Measurements from ENCODE around the gene ALPK3. TPM values are rescaled to one million over a fixed set of nuclear protein-coding genes. Genes with fewer than 3 reads are reported as not detected.

The ALPK3 gene
- total RNA-seq, 1 experiment from 2014 or later, result 2.0 TPM

GRCh38 chr15:84826369-84826823 is 9.2 kb downstream of the ALPK3 start (continued):
- TF ChIP-seq ZNF274 (IDR thresholded peaks at IDR 0.05; ENCODE audit: low read depth, low read length) (no peak), SIN3A (IDR thresholded peaks at IDR 0.05; ENCODE audit: low read depth) (no peak), FOSL1 (IDR thresholded peaks at IDR 0.05; ENCODE audit: low read depth) (no peak)

- no peak overlapping the region for H3K9ac ChIP-seq (ENCODE audit: low read length)
- no peak overlapping the region for H3K4me2 ChIP-seq (ENCODE audit: low read length)
- no peak overlapping the region for H3K4me3 ChIP-seq (replicated peaks in 1 of 2; ENCODE audit: low read depth in 1 of 2, low read length in 2 of 2)
- CTCF ChIA-PET, result interaction anchor here (1.3 to 1.9 kb wide), 2 partner anchors 51 to 101 kb away, joined by 5 to 11 read pairs; no protein-coding TSS in a partner anchor
- H3K27ac ChIP-seq (ENCODE audit: low read depth, low read length), result no peak overlapping the region
- no peak for DNase-seq (ENCODE audit: low read depth, low spot score)
- H3K4me1 ChIP-seq (ENCODE audit: control insufficient read depth in 1 of 2, insufficient read depth in 2 of 2, low read length in 2 of 2), result peaks cover 0 to 12% of the 10 kb centered on the region in 2 experiments; a peak in 3 of 4 replicates
- no peak overlapping the region for H2AFZ ChIP-seq (ENCODE audit: low read depth, low read length, poor library complexity, severe bottlenecking)
- no TSS peak for BruUV-seq (replicated peaks)
- RAD21 ChIA-PET (ENCODE audit: low non-redundant PET in 1 of 2, low total read pairs in 2 of 2, uncharacterized antibody in 2 of 2, unreplicated experiment in 2 of 2), result interaction anchor here in 1 of 2 experiments (1.0 kb wide), 1 partner anchor 101 kb away, joined by 3 read pairs; no protein-coding TSS in a partner anchor
- no peaks in the 10 kb centered on the region for H3K9me3 ChIP-seq (ENCODE audit: control insufficient read depth in 1 of 2, insufficient read depth in 1 of 2, low read depth in 1 of 2, low read length in 2 of 2)
- H3K9me2 ChIP-seq (ENCODE audit: insufficient read depth), result no peaks in the 10 kb centered on the region
- TF ChIP-seq MAX (IDR thresholded peaks at IDR 0.05), result no peak
- TF ChIP-seq CTCF (IDR thresholded peaks at IDR 0.05 in 2 of 3, conservative IDR thresholded peaks at IDR 0.05 in 1 of 3; ENCODE audit: borderline replicate concordance in 1 of 3, insufficient read depth in 1 of 3, low read depth in 2 of 3, low read length in 2 of 3), result no peak
- no peak for TF ChIP-seq REST (IDR thresholded peaks at IDR 0.05; ENCODE audit: low read depth)
- TF ChIP-seq ELF1 (IDR thresholded peaks at IDR 0.05; ENCODE audit: borderline replicate concordance, low read depth), result no peak
- TF ChIP-seq ATF3 (IDR thresholded peaks at IDR 0.05), result no peak
- TF ChIP-seq POLR2A (IDR thresholded peaks at IDR 0.05; ENCODE audit: borderline replicate concordance, extremely low read depth, insufficient read depth, insufficient read length), result no peak
- no peak for TF ChIP-seq EZH2phosphoT487 (IDR thresholded peaks at IDR 0.05; ENCODE audit: borderline replicate concordance)
- no peak for TF ChIP-seq RAD21 (IDR thresholded peaks at IDR 0.05; ENCODE audit: low read depth)
- no peak for TF ChIP-seq YY1 (IDR thresholded peaks at IDR 0.05; ENCODE audit: extremely low read depth, insufficient replicate concordance, low read depth, low read length)
- no peak for TF ChIP-seq SP1 (IDR thresholded peaks at IDR 0.05; ENCODE audit: low read depth)
- TF ChIP-seq ZBTB33 (IDR thresholded peaks at IDR 0.05; ENCODE audit: extremely low read depth, insufficient replicate concordance, low read length), result no peak
- no peak for TF ChIP-seq ZFX (IDR thresholded peaks at IDR 0.05)
- TF ChIP-seq FOSL1 (IDR thresholded peaks at IDR 0.05; ENCODE audit: low read depth), result no peak
- no peak for ATAC-seq
- H3K27me3 ChIP-seq (ENCODE audit: insufficient read depth, low read length), result no peaks in the 10 kb centered on the region
- POLR2A ChIA-PET, result no interaction called here
- no peaks in the 10 kb centered on the region for H3K79me2 ChIP-seq (ENCODE audit: insufficient read depth, low read length)
- H3K36me3 ChIP-seq (ENCODE audit: control insufficient read depth in 1 of 2, insufficient read depth in 2 of 2, low read length in 2 of 2), result no peaks in the 10 kb centered on the region
- intact Hi-C loops (cut with micrococcal nuclease), result loop anchor here (2.0 to 10.0 kb wide), 2 partner anchors 108 to 232 kb away; no protein-coding TSS in a partner anchor
- no peaks in the 10 kb centered on the region for H4K20me1 ChIP-seq (ENCODE audit: insufficient read depth)
Observed at GRCh38 chr15:84827246-84827645, 10.1 kb downstream of the ALPK3 start.
